Neural progenitor cell (in vitro differentiated cells): Measurements from ENCODE around the gene RHOC.

Experiments used
- CTCF ChIP-seq: fragments of 200-600 bp; sonication (generic); IDR thresholded peaks from 2 replicates; pipeline ENCODE4 v1.5.1; 2017; ENCODE audit warnings: antibody characterized with exemption, mild to moderate bottlenecking
- EZH2 ChIP-seq: fragments of 200-600 bp; sonication (generic); IDR thresholded peaks from 2 replicates; pipeline ENCODE4 v1.6.1; 2017; ENCODE audit warnings: antibody characterized with exemption, mild to moderate bottlenecking, moderate library complexity
- EZH2phosphoT487 ChIP-seq: fragments of 200-600 bp; sonication (generic); IDR thresholded peaks from 2 replicates; pipeline ENCODE4 v1.6.1; 2017; ENCODE audit warnings: antibody characterized with exemption

GRCh38 chr1:112665857-112666256, 41.1 kb downstream of the RHOC start:
- no peak for TF ChIP-seq CTCF
- TF ChIP-seq EZH2 = no peak
- TF ChIP-seq EZH2phosphoT487 = no peak
